LoVo (cell line): Measurements from ENCODE around the gene EDIL3.
"Not testable (repeated sequence)": the region's sequence is repeated elsewhere in the genome, so short reads cannot be mapped to it uniquely, and the experiment has no call there.

Experiments
- DNase-seq: peaks from one replicate; pipeline ENCODE4 v3.0.0-alpha.2; 2016; ENCODE audit warnings: low spot score

The EDIL3 gene

DNA sequence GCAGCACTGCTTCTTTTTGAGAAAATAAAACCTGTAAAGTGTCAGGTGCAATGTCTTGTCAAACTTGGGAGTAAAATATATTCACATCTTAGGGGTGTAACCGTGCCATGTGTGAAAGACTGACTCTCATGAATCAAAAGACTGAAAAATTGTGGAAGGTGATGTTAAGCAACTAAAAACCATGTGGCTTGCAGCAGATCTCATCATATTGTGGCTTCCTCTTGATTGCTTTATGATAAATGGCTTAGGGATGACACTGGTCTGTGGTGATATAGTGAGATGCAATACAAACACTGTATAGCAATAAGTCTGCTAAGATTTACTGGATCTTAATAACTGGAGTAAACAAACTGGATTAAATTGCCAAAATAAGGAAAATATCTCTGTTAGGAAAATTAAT is 321.6 kb downstream of the EDIL3 start:
- DNase-seq, result no peak

DNA sequence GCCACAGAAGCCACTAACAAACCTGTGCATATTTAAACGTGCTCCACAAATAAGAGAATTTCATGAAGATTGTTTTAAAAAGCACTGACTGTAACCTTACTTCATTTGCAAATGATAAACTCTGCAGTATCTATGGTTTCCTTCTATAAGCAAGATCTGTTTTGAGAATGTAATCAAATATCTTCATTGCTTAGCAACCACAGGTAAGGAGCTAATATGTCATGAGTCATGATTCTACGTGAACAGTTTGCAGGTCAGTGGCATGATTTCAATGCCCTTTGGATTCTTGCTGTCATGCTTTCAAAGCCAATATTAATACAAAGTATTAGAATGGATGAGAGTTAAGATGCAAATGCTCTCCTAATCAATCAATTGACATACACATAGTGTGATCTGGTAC is 325.0 kb downstream of the EDIL3 start:
- no peak for DNase-seq

DNA sequence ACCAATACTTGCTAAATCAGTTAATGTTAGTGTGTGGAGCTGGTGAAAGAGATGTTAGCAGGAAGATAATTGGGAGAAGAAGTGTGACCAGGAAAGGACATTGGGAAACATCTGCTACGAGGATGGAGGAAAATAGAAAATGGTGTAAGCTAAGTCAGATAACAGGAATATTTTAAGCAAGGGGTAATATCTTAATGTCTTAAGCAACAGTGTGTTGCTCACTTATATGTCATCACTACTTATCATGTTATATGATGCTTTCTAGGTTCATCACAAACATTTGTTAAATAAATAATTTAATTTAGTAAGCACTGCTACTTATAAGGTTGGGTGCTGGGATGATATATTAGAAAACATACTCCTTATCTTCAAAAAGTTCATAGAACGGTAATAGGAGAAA is 326.1 kb downstream of the EDIL3 start:
- no peak for DNase-seq

DNA sequence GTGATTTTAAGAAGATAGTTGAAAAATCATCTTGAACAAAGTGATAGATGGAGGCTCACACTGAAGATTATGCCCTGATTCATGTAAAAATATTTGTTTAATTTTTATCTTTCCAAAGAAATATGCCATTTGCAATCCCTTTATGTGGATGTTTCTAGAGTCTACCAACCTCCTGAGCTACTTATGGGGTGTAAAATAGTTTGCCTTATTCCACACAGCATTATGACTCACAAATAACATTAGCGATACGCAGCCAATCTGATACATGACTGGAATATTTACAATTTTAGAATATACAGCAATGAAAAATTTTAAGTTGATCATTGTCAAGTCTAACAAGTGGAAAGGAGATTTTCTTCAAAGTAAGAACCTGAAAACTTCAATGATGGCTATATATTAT is 327.5 kb downstream of the EDIL3 start:
- DNase-seq, result no peak

DNA sequence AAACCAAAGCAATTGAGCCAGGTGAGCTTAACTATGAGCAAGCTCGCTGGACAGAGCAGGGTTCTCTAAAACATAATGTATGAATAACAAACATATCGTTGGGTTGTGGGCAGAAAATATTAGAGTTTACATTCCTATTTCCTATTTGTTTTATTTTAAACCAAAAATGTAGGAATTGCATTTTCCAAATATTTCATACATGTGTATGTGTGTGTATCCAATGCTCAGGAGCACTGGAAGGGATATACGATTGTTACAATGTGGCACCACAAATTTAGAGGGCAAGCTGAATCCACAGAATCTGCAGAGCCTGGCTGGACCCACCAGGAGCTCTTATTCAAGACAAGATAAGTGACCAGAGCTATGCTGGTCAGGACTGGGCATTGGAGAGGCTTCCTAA is 338.7 kb downstream of the EDIL3 start:
- DNase-seq, result no peak

DNA sequence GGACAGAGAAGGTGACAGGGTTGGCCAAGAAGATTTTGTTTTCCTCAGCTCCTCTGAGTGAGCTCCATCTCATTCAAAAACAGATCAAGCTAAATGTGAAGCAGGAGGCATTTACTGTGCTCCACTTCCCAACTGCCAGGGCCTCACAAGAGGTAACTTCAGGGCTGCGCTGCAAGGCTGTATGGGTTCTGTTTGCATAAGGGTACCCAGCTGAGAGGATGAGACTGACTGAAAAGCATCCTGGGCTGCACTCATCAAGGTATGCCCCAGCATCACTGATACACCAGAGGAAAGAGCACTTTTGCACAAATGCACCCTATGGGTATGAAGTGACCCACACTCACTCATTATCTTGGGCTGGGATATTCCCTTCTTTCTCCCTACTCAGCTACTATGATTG is 347.8 kb downstream of the EDIL3 start:
- DNase-seq, result no peak

DNA sequence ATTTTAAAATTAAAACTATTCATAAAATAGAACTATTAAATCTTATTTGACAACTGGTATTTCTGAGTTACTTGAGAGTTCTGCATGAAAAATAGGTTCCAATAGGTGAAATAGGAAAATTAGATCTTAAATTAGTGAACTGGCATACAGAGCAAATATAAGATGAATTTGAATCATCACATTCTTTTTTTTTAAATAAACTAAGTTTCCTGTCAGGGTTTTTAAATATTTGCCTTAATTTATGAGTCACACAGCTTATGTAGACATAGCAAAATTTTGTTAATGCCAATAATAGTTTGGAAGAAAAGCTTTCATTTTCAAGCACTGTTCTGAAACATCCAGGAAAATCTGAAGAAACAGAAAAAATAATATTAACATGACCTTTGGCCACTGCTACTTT is 352.4 kb downstream of the EDIL3 start:
- DNase-seq, result no peak

DNA sequence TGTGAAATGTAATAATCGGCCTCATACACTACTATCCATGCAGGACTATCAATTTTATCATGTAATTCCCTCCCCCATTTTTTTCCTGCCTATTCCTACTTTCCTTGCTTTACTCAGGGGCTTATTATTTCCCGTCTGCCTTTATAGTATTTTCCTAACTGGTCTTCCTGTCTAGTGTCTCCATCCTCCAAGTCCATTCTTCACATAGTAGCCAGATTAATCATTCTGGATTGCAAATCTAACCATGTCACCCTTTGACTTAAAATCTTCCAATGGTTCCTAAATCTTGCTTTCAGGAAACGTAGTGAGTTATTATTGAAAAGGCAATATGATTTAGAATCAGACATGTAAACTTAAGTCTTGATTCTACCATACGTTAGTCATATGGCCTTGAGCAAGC is 356.6 kb downstream of the EDIL3 start:
- no peak for DNase-seq

DNA sequence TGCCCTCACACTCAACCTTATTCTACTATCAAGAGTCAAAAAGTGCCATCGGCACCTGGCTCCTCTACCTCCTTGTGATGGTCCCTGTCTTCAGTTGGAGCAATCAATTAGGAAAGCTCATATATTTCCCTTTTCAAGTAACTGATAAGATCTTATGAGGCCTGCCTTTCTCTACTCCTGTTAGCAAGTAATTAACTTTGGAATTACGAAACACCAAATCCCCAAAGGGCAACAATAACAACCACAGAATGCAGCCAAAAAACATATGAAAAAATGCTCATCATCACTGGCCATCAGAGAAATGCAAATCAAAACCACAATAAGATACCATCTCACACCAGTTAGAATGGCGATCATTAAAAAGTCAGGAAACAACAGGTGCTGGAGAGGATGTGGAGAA is 366.2 kb downstream of the EDIL3 start:
- not testable (repeated sequence) for DNase-seq

DNA sequence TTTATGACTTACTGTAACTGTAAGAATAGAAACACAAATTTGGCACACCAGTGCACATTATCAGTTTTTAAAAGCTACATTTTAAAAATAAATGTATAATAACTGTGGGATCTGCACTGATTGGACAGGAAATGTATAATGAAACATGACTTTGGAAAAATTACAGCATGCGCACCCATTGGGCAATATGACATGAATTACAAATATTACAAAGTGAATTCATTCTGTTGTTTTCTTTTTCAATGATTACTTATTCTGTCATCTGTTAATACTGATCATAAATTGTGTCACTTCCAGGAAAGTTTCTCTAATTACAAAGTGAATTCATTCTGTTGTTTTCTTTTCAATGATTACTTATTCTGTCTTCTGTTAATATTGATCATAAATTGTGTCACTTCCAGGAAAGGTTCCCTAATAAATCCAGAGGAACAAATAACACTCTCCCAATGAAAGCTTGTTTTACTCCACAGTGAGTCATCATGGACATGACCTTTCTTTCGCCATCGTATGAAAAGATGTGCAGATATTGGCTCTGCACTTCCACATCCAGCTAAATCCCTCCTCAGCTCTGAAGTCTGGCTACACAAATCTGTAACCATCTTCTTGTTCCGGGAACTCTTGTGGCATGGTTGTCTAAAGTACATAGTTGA is 367.0 kb downstream of the EDIL3 start:
- no peak for DNase-seq

DNA sequence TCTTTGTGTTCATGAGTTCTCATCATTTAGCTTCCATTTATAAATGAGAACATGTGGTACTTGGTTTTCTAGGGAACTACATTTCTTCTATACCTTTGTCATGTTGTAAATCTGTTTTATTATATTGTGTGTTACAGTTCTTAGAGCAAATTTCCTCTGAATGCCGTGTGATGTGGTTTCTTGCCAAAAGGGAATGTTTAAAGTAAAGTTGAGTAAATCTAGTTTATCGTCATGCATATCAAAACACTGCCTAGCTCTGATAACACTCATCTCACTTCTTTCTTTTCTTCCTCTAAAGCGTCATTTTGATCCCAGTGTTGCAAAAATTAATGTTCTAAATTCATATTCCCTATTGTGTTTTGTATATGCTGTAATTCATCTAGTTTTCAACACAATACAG is 368.6 kb downstream of the EDIL3 start:
- no peak for DNase-seq

DNA sequence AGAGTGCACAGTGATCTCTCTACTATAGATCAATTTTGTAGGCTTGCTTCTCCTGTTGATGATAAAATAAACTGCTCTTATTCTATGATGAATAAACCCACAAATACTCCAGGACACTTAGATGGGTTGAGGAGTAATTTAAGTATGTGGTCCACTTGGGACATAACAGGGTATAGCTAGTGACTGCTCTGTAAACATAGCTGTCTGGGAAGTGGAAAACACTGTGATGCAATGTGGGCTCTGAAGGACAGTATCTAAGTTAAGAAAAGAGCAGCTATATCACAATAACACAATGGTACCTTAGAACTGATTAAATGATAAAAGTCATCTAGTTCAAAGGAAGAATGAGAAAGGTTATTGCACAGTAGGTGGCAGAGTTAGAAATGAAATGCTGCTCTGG is 369.7 kb downstream of the EDIL3 start:
- DNase-seq, result no peak

DNA sequence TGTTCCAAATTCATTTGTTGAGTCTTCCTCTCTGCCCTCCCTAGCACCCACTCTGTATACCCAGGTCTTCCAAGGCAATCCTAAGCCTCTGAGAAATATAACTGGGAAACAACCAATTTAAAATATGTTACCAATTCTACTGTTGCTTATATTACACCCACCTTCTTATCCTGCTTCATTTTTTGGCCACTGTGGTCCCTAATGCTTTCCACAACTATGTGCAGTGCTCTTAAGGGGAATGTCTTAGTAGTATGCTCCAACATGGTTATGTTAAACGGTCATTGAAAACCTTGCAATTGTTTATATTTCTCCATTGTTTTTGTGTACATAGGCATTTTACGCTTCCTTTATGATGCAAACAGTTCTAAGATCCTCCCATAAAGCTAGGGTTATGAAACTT is 390.9 kb downstream of the EDIL3 start:
- DNase-seq, result no peak

DNA sequence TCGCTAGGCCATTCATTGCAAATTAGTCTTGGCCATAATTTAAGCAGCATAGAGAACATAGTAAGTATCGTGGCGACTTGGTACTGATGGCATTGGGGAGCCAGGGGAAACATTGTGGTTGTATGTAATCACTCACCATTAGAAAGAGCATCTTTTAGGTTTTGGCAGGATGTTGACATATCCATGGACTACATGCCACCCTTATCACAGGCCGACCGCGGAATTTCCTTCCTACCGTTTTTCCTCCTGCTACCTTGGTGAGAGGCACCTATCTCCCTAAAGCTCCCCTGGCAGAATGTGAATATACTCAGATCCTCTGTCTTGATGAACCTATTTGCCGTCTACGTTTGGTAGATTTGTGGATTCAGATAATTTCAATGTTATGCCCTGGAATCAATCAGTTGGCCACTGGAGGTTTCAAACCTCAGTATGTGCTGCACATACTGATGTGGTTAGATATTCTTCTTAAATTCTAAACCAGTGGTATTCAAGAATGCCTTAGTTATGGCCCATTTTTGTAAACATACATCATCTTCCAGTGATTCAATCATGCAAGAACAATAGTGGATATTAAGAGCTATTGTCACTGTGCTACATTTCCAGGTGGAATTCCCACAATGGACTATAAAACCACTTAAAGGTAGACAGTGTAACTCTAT is 393.0 kb downstream of the EDIL3 start:
- no peak for DNase-seq

DNA sequence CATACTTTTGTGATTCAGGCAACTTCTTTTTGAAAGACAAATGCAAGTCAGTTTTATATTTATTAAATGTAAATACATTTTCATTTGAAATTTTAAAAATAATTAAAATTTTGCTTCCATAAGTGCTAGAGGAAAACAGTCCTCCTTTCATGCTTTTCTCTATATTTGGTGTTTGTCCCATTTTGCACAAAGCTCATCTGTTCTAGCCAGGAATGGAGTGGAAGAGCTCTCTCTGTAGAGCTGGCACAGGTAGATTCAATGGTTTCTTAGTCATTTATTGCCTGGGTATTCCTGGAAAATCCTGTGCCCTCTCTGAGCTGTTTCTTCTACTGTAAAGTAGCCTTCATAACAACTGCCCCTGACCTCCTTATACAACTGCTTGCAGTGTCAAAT is 396.4 kb downstream of the EDIL3 start:
- DNase-seq, result no peak

DNA sequence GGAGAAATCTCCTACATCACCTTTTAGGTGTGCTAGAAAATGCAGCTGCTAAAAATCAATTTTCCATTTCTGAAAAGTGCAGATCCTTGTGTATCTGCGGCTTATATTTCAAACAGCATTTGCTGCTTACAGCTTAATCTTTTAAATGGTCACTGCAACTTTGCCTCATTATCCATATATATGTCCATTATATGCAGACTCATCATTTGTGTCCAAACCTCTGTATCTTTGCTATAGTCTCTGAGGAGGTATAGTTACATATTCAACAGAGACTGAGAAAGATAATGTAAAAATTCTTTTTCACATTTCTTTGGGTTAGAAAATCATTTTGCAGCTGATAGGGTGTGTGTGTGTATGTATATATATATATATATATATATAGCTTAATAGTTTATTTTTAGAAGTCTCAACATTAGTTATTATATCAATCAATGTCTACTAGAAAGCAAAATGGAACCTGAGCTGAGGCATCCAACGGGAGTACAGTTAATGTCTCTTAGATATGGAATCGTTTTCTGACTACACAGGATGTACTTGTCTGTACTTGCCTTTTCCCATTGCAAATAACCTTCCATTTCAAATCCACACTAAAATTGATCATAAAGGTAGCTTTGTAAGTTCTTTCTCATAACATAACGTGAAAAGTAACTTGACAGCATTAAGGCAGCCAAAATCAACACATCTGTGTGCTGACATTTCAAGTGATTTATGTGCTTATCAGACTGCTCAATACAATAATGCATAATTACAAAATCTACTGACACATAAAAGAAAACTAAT is 397.0 kb downstream of the EDIL3 start:
- no peak for DNase-seq

DNA sequence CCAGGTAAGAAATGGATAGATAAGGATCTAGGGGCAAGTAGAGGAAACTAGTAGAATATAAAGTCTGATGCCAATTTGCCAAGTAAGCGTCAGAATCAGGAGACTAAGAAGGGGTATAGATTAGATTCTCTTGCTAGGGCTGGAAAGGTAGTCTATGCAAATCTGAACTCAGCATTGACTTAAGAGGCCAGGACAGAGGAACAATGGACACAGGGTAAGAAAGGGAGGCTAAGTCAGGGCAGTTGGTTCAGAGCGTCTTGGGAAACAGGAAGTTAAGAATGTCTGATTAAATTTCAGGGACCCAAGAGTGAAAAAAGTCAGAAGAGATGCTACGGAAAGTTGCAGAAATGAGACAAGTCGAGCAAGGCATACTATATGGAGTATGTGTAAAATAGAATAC is 400.8 kb downstream of the EDIL3 start:
- no peak for DNase-seq

DNA sequence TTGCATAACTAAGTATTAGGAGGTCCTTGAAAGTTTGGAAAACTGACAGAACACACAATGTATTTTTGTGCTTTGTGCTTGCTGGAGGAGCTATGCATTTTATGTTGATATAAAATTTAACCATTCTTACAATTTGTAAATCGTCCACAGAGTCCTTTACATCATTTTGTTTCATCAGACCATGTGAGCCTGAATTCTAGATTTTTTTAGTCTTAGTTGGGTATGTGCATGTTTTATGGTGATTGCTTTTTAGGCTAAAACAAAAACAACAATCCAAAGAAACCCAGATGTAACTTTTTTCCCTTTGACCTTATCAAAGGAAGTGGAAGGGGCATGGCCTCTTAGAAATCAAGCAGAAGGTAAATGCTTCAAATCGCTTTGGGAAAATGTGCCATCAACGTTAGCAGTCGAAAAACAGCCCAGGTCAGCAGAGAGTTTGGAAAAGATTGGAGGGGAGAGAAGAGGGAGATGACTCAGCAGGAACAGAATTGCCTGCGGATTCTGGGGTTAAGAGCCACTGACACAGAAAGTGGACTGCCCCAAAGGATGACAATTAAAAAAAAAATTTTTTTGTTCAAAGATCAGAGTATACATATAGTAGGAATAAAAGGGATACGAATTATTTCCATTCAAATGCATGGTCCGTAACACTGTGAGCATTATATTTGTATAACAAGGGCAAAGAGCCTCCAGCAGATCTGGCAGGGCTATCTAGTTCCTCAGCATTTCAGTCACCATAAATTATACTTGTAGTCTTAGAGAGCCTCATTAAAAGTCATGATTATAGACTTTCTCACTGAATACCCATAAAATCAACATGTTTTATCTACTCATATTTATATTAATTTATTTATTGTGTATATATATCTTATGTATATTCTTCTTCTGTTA is 410.5 kb downstream of the EDIL3 start:
- no peak for DNase-seq

DNA sequence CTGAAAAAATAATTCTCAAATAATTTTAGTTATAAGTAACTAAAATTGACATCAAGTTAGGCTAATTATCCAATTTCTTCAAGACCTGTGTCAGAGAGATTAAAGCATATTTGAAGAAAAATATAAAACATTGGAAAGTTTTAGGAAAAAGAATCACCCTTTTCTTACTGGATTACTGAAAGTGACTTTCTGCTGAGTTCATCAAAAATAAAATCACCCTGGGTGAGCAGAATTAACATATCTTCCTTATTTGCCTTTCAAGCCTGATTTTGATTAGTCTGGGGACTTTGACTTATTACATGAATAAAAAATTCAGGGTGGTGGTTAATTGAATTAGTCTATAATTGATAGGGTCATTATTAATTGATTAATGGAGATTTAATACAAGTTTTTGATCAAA is 411.8 kb downstream of the EDIL3 start:
- no peak for DNase-seq

DNA sequence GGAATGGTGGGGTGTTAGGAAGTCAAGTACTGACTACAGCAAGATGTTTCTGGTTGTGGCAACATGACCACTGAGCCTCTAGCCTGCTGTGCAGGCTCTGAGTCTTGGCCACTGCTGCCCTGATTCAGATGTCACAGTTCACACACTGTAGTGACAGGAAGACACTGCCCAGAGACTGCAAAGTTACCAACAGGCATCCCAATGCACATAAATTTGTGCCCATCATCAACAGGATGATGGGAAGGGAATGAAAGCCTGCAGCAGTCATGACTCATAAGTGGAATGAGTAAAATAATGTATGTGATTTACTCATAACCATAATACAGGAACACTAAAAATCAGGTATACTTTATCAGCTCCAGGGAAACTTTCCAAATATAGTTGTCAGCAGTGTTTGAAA is 412.4 kb downstream of the EDIL3 start:
- DNase-seq, result no peak

DNA sequence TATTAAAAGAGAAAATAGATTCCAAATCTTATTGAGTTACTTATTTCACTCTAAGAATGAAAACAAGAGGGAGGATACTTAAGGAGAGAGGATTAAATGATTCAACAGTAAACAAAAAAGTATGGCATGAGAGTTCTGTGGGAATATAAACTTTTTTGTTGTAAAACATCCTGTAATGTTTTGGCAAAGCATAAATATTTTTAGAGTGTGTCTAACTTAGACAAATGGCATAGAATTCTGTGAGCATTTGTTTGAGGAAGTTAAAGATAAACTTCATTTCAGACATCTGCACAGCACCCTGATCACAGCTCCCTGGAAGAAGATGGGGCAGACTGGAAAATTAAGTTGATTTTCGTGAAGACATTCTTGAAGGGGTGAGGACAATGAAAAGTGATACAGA is 417.3 kb downstream of the EDIL3 start:
- no peak for DNase-seq

DNA sequence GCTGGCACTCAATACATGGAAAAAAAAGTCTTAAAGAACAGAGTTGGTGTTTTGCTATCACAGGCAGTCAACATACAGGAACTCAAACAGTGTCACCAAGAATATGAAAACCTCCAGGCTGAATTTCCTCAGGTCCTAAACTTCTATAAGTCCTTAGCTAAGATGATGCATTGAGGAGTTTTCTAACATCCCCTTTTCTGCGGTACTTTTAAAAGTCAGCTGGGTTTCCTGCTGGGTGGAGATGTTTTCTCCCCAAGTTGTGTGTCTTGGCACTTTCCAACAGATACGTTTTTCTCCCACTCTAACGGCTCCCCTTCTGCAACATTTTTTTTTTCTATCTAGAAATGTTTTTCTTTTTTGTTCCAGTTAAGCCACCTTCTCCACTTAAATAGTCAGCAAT is 419.2 kb downstream of the EDIL3 start:
- DNase-seq, result no peak

DNA sequence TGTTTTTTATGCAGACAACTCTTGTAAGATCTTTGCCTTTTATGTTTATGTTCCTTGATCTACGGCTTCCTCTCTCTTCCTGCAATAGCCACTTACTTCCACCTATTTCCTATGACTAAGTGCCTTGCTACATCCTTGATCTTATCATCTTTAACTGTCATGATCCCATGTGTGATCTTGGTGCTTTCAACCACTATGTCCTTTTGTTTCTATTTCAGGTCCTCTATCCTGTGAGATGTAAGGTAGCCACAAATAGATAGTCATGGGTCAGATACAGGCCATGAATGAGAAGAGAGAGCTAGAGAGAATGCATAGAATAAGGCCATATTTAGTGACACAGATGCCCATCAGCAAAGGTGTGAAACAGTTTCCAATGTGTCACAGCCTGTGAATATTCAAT is 420.4 kb downstream of the EDIL3 start:
- DNase-seq, result no peak
